HS-27A (cell line): ENCODE data around the gene ITIH3.
"Not testable (repeated sequence)": the region's sequence is repeated elsewhere in the genome, so short reads cannot be mapped to it uniquely, and the experiment has no call there.

ENCODE experiments used
- DNase-seq: peaks from one replicate; pipeline ENCODE4 v3.0.0-alpha.2; 2012; ENCODE audit warnings: low read depth, missing footprints

The ITIH3 gene, protein sequence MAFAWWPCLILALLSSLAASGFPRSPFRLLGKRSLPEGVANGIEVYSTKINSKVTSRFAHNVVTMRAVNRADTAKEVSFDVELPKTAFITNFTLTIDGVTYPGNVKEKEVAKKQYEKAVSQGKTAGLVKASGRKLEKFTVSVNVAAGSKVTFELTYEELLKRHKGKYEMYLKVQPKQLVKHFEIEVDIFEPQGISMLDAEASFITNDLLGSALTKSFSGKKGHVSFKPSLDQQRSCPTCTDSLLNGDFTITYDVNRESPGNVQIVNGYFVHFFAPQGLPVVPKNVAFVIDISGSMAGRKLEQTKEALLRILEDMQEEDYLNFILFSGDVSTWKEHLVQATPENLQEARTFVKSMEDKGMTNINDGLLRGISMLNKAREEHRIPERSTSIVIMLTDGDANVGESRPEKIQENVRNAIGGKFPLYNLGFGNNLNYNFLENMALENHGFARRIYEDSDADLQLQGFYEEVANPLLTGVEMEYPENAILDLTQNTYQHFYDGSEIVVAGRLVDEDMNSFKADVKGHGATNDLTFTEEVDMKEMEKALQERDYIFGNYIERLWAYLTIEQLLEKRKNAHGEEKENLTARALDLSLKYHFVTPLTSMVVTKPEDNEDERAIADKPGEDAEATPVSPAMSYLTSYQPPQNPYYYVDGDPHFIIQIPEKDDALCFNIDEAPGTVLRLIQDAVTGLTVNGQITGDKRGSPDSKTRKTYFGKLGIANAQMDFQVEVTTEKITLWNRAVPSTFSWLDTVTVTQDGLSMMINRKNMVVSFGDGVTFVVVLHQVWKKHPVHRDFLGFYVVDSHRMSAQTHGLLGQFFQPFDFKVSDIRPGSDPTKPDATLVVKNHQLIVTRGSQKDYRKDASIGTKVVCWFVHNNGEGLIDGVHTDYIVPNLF

GRCh38 chr3:52794612-52795099 is at the start of gene ITIH3:
Gene ITIH3, plus strand, starts transcription at chr3:52794796. Its CDS starts 8 bp downstream, at chr3:52794804.
- no peak for DNase-seq

DNA sequence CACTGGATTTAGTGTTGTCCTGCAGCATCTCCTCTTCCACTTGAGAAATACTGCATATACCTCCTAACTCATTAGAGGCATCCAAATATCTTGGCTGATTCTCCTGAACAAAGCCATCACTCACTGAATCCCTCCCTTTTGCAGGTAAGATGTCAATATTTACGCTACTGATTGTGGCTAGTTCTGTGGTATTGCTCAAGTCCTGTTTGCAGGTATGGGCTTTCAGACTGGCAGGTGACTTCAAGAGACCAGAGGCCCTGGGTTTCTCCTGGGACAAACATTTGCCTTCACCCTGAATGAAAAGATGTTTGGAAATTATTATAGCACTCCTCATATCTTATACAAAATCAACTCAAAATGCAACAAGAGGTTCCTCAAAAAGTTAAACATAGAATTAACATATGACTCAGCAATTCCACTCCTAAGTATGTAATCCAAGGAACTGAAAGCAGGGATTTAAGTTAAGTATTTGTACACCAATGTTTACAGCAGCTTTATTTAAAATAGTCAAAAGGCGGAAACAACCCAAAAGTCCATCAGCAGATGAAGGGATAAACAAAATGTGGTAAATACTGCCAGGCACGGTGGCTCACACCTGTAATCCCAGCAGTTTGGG is 42.4 kb upstream of the ITIH3 start:
- no peak for DNase-seq

- no peak for DNase-seq
Observed at GRCh38 chr3:52754373-52754772, 40.2 kb upstream of the ITIH3 start.

DNA sequence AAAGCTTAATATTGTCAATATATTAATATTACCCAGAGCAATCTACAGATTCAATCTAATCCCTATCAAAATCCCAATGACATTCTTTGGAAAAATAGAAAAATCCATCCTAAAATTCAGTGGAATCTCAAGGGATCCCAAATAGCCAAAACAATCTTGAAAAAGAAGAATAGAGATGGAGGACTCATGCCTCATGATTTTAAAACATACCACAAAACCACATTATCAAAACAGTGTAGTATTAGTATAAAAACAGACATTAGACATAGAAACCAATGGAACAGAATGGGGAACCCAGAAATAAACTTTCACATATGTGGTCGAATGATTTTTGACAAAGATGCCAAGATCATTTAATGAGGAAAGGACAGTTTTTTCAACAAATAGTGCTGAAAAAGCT is 38.5 kb upstream of the ITIH3 start:
- no peak for DNase-seq

DNA sequence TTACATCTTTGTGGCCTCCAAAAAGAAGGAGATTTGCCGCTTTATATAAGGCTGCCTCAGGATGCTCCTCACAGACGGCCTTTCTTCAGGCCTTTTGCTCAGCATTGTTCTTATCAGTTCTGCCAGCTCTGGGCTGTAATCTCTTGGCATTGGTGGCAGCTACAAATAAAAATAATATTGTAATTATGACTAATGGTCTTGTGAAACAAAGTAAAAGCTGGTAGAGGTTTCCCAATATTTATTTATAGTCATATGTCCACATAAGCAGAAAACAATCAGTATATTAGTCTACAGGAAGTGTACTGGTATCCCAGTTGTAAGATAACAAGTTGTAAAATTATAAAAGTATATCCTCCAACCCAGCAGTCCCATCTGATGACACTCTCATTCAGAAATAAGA is 31.1 kb upstream of the ITIH3 start:
- DNase-seq, result no peak

DNA sequence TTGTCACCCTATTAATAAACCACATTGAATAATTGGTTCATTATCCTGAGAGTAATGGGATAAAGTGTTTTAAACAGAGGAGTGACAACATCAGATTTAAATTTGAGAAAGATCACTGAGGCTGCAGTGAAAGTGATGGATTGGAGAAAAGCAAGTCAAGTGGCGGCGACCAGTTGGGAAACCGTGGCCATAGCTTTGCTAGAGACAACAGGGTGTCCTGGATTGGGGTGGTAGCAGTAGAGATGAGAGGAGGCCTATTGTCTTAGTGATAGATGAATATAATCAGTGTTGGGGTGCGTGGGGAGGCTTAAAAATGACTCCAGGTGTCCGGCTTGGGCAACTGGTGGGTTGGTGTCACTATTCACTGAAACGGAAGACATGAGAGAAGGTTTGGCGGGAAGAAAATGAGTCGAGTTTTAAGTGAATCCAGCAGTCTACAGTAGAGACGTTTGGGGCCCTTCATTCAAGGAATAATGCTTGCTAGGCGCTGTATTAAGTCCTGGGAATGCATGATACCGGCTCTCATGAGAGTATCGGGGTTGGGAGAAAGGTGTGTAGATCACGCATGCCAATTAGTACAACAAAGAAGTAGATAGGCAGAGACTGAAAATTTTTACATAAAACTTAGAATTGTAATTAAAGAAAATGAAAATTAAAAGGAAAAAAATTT is 24.7 kb upstream of the ITIH3 start:
- no peak for DNase-seq

DNA sequence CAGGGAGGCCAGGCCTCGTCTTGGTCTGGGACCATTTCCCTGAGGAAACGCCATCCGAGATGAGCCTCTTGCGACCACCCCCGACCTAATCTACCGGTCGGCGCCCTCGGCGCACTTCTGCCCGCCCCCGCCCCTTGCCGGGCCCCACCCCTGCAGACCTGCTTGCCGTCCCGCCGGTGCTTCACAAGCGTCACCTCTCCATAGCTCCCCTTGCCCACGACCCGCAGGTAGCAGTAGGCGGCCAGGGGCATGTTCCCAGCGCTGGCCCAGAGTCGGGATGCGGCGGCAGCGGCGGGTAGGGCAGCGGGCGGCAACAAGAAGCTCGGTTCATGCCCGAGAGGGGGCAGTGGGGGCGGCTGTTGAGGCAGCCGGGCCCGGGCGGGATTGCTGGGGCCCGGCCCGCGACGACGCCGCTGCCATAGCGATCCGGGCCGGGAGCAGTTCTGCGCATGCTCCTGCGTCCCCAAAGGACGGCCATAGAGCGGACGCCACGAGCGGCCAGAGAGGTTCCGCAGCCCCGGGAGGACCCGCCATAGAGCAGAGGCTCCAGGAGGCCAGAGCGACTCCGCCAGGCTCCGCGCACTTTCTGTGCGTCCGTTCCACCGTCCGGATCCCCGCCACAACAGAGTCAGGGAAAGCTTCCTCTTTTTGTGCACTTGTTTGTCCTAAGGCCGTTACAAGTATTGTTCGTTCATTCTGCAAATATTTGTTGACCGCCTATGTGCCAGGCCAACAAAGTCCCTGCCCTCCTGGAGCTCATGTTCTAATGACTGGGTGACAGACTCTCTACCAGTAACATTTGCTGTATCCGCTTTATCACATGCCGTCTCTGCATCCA is 23.9 kb upstream of the ITIH3 start, which contains the start of gene NEK4:
Gene NEK4 (minus strand): TSS at position 445 of the 838 bp plus-strand sequence. CDS start 194 bp downstream, at position 251.
- peak; percentile 76 for DNase-seq

DNA sequence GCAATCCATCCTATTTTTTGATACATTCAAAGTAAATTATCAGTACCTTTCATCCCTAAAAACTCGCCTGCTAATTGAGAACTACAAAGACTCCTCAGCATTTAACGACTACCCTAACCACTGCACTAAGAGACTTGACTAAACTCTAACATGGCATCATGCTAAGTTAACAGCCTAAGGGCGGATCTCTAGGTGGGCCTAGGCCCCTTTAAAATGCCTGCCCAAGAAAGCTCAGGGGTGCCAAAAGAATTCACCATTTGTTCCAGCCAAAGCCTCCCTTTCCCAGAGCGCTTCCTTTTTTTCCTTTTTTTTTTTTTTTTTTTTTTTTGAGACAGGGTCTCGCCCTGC is 23.3 kb upstream of the ITIH3 start:
- no peak for DNase-seq

- DNase-seq, result no peak
Observed at GRCh38 chr3:52771702-52772101, 22.9 kb upstream of the ITIH3 start.

DNA sequence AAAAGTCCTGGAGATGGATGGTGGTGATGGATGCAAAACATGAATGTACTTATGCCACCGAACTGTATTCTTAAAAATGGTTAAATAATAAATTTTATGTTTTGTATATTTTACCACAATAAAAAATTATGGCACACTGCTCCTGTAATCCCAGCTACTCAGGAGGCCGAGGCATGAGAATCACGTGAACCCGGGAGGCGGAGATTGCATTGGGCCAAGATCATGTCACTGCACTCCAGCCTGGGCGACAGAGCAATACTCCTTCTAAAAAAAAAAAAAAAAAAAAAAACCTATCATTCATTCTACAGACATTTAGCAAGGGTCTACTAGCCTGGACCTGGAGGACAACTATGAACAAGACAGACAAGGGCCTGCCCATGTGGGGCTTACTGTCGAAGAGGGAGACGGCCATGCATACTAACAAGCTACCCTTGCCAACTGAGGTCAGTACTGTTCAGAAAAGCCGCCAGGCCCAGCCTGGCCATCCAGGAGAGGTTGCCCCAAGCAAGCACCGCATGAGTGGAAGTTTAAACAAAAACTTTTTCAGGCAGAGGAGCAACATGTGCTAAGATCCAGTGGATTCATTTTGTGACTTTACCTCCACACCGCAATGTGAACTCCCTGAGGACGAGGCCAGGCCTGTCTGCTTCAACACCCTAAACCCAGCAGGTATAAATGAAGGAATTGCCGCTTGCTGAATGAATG is 21.1 kb upstream of the ITIH3 start:
- DNase-seq, result no peak

- no peak for DNase-seq
Observed at GRCh38 chr3:52774066-52774713, 20.4 kb upstream of the ITIH3 start.

- no peak for DNase-seq
Observed at GRCh38 chr3:52774901-52775864, 19.4 kb upstream of the ITIH3 start.

DNA sequence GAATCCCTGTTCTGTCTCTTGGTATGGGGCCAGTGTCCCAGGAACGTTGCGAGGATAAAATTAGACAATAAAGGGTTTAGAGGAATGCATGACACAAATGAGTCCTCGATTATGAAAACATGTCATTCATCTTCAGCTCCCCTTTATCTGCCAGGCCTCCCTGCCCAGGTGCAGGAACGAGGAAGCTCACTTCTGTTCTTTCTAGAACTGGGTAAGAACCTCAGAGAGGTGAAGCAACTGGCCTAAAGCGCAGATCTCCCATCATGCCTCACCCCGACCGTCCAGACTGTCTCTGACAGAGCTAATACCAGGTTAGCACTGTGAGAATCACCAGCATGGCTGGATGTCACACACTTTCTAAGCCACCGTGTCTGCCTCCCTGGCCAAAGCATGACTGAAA is 18.7 kb upstream of the ITIH3 start:
- DNase-seq, result no peak

GRCh38 chr3:52776486-52776885 is 18.1 kb upstream of the ITIH3 start:
- DNase-seq, result not testable (repeated sequence)

DNA sequence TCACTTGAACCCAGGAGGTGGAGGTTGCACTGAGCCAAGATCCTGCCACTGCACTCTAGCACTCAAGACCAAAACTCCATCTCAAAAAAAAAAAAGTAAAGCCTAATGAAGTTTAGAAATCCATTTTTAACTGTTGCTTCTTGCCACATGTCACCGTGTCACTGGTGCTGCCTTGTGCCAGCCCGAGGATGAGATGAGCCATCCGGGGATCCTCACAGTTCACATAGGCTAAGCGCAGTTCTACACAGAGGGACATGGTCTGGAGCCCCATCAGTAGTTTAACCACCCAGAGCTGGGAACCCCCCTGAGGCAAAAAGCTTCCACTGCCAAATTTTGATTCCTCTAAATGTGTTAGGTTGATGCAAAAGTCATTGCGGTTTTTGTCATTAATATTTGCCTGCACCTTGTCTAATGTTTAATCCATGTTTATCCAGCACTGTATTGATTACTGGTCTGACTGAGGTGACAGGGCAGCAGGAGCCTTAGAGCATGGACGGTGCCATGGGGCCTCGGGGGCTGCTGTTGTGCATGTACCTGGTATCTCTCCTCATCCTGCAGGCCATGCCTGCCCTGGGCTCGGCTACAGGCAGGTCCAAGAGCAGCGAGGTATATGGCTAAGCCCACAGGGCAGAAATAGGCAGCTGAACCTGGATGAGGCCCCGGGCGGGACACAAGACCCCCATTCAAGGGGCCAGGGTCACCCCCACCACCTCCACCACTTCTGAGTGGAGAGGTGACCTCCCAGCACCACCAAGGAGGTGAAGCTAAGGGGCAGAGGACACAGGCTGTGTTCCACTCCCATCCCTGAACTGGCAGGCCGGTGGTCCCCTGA is 17.3 kb upstream of the ITIH3 start, which contains the start of gene ITIH1:
Gene ITIH1 (plus strand): TSS at position 473 of the 832 bp plus-strand sequence. CDS start 17 bp downstream, at position 490.
- DNase-seq, result no peak

DNA sequence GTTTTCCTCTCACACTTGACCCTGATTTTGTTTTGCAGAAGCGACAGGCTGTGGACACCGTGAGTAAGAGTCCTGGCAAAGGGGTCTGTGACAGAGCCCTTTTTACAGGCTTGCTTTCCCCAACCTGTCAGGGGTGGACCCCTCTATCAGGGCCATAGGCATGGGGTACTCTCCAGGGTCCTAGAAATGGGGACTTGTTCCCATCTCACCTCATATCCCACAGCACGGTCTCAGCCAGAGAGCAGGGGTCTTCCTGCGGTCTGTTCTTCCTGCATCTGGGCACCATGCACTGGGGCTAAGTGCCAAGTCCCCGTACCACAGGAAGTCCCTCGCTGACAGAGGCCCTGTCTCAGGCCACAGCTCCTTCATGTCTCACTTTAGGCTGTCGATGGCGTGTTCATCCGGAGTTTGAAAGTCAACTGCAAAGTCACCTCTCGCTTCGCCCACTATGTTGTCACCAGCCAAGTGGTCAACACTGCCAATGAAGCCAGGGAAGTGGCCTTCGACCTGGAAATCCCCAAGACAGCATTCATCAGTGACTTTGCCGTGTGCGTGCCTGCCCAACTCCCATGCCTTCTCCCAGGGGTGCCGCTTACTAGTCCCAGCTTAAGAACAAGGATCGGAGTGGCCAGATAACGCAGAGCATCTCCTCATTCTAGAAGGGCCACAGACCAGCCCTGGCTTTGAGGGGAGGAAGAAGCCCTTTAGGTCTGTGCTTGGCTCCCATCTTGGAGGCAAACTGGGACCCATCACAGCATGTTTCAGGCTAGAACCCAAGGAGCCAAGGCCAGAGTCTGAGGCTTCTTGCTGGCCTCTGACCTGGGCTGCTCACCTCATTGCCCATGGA is 16.4 kb upstream of the ITIH3 start:
- no peak for DNase-seq
